Lower leg skin (tissue), 3 donors: Measurements from ENCODE around the gene CARD16.

Source experiments
- CTCF ChIP-seq, 3 donors: fragments of 450-650 bp; IDR thresholded peaks; one replicate each; pipeline ENCODE4 v1.5.1; 2016; ENCODE audit warnings: antibody characterized with exemption in 3 of 3, mild to moderate bottlenecking in 3 of 3, moderate library complexity in 2 of 3
- POLR2A ChIP-seq, 2 donors: fragments of 450-650 bp; IDR thresholded peaks; one replicate each; pipeline ENCODE4 v1.6.1; 2016 to 2017; ENCODE audit warnings: antibody characterized with exemption in 2 of 2, mild to moderate bottlenecking in 1 of 2, moderate library complexity in 1 of 2

- no peak for TF ChIP-seq CTCF (IDR thresholded peaks at IDR 0.05)
- TF ChIP-seq POLR2A (IDR thresholded peaks at IDR 0.05): no peak
Observed at GRCh38 chr11:105005451-105005845, 39.7 kb downstream of the CARD16 start.
